CD4-positive, alpha-beta T cell treated with Interleukin-17A for 4 hours (primary cell): ENCODE results near the gene ANKIB1.
"Not testable (repeated sequence)": the region's sequence is repeated elsewhere in the genome, so short reads cannot be mapped to it uniquely, and the experiment has no call there.

Experiments used
- DNase-seq: peaks from one replicate; pipeline ENCODE4 v3.0.0-alpha.2; 2020; ENCODE audit warnings: mixed read lengths

The ANKIB1 gene

DNA sequence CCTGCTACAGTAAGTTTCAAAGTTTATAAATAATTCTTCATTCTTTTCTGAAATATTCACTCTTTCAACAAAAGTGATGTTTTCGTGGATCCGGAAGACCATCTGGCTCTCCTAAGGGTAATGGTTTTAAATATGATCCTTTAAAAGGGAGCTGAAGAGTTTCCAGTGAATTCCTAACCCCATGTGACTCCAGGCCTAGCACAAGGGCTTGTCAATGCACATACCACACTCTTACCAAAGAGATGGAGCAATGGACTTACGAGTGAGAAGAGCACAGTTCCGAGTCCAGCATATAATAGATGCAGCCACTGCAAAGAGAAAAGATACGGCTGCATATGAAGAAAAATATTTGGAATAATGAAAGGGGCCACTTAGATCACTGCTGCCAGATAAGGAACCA is 169.5 kb downstream of the ANKIB1 start:
- DNase-seq: no peak

DNA sequence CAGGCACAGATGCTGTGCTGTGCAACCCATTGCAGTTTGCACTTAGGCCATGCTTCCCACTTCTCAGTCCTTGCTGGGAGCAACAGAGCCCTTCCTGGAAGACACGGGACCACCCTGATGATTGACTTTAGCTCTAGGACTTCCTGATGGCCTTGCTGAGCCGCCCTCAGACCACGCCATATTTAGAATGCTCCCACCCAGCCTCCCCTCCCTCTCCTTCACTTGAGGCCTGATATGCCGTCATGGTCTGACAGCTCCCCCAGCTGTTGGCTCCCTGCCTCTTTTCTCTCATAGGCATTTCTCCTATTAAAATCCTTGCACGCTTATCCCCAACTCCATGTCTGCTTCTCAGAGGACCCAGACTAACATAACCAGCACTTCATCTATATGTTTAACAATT is 172.1 kb downstream of the ANKIB1 start:
- no peak for DNase-seq

DNA sequence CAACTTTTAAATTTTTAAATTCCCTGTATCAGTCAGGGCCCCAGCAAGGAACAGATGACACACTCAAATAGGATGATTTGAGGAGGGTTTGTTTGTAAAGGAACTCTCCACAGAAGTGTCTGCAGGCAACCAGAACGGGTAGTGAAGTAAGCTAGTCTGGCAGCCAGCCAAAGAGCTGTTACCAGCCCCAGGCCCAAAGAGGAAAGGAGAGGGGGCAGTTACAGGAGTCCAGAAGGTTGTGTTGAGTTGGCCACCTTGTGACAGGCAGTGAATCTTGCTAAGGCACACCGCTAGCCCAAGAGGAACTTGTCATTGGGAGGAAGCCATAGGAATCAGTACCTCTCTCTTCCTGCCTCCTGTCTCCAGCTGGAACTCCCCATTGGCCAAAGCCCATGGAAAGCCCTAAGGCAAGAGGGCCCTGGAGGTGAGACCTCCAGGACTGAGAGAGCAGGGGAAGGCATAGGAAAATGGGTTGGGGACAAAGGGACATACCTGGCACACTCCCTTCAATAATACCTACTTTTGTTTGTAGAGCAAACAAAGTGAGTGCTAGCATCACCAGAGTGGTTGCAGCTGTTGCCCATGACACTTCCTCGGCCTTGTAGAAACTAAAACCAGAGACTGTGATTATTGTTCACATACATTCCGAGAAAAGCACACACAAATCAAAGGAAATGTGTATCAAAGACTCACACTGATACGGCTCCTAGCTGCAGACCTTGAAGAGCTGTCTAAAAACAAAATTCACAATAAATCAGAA is 176.1 kb downstream of the ANKIB1 start:
- no peak for DNase-seq

DNA sequence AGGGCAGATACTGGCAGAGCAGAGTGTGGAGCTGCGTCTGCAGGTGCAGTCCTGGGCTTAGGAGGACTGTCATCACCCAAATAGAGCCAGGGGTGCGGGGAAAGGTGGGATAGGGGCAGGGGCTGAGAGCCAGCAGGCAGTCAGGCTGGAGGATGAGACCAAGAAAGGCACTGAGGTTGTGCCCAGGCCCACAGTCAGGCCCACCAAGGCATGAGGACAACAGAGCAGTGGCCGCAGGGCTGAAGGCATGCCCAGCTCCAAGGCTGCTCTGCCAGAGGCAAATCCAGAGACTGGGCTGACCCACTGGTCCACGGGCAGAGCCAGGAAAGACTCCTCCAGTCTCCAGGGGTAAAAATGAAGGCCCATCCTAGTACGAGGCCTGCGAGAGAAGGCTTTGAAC is 177.2 kb downstream of the ANKIB1 start:
- DNase-seq: no peak

DNA sequence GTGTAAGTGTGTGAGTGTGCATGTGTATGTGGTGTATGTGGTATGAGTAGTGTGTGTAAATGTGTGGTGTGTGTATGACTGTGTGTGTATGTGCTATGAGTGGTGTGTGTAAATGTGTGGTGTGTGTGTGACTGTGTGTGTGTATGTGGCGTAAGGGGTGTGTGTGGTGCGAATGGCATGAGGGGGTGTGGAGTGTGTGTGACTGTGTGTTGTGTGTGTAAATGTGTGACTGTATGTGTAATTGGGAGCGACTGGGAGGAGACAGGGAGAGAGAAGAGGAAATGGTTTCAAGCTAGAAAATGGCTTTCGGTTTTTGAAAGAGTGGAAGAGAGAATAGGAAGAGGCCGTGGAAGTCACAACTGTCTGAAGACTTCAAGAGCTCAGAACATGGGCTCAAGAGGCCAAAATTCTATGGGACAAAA is 177.9 kb downstream of the ANKIB1 start:
- no peak for DNase-seq

DNA sequence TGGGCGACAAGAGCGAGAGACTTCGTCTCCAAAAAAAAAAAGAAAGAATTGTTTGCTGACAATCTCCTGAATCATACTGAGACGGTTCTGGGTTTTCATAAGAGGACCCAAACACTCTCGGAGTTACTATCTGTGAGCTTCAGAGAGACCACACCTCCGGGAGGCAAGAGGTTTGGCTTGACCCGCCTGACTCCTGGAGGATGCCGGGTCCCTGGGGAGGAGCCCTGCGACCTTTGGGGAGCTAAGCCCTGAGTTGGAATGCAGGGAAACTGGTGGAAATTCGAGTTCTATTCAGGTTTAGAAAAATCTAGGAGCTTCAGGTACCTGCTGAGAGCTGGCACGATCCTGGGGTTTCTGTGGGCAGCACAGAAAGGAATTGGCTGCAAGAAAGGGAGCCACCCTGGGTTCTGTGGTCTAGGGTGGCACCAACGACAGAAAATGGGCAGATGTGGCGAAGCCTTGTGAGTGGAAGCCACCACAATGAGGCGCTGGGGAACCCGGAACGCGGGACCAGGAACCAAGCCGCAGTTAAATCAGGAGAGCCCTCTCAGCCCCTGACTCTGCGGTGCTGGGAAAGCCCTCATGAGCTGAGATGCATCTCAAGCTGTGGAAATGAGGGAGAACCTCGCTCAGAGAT is 179.7 kb downstream of the ANKIB1 start:
- DNase-seq: peak; percentile 39

DNA sequence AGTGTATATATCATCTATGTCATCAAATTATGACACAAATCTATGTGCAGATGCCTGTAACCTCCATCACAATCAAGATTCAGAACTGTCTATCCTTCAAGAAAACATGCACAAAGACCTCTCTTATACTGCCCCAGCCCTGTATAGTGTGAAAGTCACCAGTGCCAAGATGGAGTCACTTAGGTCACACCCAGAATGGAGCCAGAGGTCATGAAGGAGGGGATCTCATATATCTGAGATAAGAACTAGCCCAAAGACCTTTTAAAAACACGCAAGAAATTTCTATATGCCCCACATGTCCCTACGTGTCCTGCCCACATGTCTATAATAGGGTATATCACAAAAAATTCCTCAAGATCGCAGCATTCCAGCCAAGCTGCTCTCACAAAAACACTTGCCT is 181.4 kb downstream of the ANKIB1 start:
- no peak for DNase-seq

DNA sequence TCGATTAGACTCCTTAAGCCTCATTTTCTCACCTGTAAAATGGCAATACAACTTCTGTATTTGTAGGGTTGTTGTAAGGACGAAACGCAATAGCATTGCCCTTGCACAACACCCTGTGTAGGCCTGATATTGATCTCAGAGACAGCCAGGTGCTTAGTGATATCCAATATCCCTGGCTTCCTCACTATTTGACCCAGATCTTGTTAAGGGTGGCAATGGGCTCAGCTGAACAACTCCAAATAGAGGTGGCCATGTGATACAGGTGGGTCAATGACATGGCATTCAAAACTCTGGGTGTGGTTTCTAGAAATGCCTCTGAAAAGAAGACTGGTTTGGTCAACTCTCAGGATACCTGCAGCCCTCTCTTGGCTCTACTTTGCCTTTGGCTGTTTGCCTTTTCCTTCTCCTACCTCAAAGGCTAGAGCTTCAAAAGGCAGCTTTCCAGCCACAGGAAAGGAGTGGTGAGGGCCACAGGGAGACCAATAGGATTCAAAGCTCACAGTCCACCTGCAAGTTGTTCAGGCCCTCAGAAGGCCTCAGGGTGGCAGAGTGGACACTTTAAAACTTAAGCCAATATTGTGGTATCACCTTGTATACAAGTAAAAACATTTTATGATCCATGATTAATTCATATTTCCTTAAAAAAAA is 186.6 kb downstream of the ANKIB1 start:
- DNase-seq: no peak

DNA sequence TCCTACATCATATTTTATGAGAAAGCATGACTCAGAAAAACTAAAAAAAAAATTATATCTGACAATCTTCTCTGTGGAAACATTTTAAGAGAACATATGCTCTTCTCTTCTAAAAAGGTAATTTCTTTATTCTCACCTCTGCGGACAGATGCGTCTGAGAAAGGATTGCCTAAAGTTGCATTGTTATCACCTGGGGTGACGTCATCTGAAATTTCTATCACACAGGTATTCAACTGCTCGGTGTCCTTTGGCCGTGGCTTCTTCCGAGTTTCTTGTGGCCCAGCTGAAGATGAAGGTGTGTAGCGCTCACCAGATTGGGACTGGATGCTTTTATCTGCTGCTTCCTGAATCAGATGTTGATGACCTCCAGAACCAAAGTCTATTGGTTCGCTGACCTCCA is 187.2 kb downstream of the ANKIB1 start:
- DNase-seq: no peak

DNA sequence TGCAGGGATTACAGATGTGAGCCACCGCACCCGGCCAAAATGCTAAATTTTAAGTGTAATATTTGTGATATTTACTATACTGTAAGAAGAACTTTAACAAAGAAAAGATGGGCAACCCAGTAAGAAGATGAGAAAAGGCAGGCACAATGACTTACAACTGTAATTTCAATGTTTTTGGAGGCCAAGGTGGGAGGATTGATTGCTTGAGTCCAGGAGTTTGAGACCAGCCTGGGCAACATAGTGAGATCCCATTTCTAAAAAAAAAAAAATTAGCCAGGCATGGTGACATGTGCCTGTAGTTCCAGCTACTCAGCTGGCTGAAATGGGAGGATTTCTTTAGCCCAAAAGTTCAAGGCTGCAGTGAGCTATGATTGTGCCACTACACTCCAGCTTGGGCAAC is 189.8 kb downstream of the ANKIB1 start:
- DNase-seq: no peak

DNA sequence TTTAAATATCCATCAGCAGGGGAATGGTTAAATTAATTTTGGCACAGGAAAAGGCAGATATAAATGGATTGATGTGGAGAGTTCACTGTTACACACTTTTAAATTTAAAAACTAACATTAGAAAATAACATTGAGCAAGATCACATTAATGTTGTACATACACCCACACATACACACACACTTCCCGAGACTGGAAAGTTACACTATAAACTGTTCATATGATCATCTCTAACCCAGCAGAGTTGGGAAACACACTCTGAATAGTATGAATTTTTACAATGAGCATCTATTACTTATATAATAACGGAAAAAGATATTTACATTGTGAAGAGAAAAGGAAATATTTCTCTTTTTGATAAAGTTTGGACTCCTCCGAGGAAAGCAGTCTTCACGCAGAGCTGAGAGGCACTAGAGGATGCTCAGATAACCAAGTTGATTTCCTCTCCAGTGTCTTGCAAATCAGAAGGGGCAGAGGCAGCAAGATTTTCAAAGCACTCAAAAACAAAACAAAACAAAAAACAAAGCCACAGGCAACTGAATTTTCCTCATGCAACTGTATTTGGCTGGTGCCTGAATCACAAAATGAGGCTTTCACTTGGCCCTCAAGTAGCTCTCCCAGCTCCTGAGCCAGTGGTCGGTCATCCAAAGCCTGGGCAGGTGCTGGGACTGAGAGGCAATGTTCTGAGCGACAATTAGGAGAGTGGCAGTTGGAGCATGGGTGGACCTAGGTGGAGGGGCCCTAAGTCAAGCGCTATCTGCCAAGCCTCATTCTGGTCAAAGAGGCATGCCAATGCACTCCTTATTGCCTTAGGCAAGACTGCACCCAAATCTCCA is 191.1 kb downstream of the ANKIB1 start:
- no peak for DNase-seq

DNA sequence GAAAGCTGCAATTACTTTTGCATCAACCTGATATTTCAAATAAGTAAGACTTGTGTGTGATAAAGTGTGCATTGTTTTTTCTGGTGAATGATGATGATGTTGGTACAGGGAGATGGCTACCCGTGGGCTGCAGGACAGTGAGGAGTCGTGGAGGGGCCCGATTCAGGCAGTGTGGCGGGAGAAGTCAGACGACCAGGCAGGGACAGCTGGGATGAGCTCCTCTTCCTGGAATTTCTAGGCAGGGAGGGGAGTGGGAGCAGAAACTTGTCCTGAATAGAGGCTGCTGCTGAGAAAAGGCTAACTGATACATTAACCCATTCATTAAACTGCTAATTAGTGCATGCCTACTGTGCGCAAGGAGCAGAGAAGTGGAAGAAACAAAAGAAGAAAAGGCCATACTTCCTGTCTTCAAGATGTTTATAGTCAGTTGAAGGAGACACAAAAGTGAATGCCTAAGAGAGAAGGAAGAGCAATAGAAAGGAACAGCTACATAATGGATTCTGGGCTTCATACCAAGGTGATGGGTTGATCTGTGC is 192.2 kb downstream of the ANKIB1 start:
- no peak for DNase-seq

DNA sequence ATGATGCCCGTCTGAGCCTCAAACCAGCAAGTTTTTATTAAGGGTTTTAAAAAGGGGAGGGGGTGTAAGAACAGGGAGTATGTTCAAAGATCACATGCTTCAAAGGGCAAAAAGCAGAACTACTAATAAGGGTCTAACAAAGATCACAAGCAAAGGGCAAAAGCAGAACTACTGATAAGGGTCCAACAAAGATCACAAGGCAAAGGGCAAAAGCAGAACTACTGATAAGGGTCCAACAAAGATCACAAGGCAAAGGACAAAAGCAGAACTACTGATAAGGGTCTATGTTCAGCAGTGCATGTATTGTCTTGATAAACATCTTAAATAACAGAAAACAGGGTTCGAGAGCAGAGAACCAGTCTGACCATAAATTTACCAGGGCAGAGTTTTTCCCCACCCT is 196.9 kb downstream of the ANKIB1 start:
- DNase-seq: not testable (repeated sequence)

DNA sequence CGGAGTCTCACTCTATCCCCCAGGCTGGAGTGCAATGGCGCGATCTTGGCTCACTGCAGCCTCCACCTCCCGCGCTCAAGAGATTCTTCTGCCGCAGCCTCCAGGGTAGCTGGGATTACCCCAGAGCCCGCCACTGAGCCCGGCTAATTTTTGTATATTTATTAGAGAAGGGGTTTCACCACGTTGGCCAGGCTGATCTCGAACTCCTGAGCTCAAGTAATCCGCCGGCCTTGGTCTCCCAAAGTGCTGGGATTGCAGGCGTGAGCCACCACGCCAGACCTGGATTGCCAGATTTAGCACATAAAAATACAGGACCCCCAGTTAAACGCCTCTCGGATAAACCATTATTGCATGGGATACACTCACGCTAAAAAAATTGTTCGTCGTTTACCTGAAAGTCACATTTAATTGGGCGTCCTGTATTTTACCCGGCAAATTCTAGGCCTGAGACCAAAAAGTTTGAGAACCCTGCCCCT is 201.1 kb downstream of the ANKIB1 start:
- DNase-seq: no peak

DNA sequence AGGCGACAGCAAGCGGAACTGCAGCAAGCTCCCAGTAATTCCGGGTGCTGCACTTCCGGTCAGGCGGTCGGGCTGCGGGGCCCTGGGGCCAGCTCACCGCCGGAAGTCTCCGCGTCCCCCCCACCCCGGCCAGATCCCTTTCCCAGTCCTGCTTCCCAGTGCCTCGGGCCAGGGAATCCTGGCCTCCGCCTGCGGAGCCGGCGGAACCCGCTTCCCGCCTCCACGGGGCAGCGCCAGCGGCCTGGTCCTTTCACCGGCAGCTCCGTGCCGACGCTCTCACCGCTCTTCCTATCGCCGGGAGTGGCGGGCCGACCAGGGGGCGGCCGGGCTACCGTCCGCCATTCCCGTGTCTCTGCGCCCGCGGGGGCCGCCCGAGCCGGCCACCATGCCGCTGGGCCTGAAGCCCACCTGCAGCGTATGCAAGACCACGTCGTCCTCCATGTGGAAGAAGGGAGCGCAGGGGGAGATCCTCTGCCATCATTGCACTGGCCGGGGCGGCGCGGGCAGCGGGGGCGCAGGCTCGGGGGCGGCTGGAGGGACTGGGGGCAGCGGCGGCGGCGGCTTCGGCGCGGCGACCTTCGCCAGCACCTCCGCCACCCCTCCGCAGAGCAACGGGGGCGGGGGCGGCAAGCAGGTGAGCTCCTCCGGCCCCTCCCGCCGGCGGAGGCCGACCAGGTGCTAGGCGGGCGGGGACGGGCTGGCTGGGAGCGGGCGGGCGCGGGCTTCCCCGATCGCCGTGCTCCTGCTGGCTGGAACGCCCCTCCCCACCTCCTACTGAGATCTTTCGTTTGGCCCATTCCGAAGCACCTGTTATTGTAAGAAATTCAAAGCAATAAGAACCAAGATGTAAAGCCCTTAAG is 201.8 kb downstream of the ANKIB1 start, which contains the start of gene GATAD1:
Gene GATAD1 (plus strand): TSS at position 138 of the 860 bp plus-strand sequence. CDS start 248 bp downstream, at position 386.
- DNase-seq: peak; percentile 85

DNA sequence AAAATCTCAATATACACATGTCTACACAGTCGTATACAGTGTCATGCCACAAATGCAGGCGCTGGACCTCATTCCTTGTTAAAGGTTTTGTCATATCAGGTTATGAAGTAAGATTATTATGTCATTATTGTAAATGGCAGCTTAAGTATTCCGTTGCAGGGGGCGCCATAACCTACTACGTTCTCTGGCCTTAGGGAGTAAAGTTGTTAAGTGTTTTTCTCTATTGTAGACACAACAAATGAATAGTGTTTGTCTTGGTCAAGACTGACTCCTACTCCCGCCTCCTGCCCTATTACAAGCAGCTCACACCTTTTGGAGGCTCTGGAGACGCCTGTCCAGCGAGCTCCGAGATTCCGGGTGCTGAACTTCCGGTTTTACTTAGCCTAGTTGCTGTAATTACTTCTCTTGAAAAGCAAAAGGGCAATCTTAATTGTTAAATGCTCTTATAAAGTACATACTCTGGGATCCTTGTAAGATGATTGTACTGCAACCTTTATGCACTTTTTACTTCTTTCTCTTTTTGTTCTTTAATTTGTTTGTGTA is 202.5 kb downstream of the ANKIB1 start:
- DNase-seq: peak; percentile 70
